Endothelial cell of coronary artery (primary cell): ENCODE measurements around the gene ESR2. TPM values are rescaled to one million over a fixed set of nuclear protein-coding genes. Genes with fewer than 3 reads are reported as not detected.

Source experiments
- total RNA-seq: library from RNA; depleted of rRNA; stranded (reverse); fragments of >200 nt; gene quantifications from 2 replicates; pipeline ENCODE4 v1.2.3, GENCODE V29; 2014

ESR2 gene
- 0.18 and 0.47 TPM in 2 replicates for total RNA-seq

DNA sequence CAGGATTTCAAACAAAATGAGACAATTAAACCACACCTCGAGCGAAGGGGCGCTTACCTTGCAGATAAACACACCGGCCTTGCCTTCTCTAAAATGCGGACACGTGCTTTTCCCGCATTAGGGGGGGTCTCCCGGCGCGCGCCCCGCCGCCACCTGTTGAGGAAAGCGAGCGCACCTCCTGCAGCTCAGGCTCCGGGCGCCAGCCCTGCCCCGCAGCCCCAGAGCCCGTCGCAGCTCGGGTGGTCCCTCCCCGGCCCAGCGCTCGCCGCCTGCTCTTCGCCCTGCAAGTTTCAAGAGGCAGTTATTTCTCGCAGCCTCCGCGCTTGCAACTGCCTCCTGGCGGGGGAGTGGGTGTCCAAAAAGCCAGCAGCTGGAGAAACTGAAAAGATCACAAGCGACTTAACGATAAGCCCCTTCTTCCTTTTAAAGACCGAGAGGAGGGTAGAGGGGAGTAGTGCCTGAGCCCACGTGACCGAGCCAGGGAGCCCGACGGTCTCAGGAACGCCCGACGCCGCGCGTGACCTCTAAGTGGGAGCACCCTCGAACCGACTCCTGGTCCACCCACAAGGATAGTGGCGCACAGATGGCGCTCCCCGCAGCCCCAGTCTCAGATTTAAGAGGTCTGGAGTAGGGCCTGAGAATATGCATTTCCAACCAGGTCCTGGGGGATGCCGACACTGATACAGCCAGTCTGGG is at the start of gene ESR2:
Gene ESR2 (minus strand): TSS at position 396 of the 696 bp plus-strand sequence. CDS start 11,386 bp downstream, outside the sequence.

Other genes with a start within 250 kb of the ESR2 start
- gene MTHFD1, start 94.0 kb upstream of the ESR2 start, total RNA-seq = 46.1 and 58.2 TPM in 2 replicates
- gene AKAP5, start 171.1 kb upstream of the ESR2 start, total RNA-seq = 0.28 and 0.36 TPM in 2 replicates
- gene ZBTB25, start 209.5 kb upstream of the ESR2 start, total RNA-seq = 2.3 and 5.5 TPM in 2 replicates
- gene ZBTB1, start 210.4 kb upstream of the ESR2 start, total RNA-seq = 37.9 and 43.4 TPM in 2 replicates
- 2.7 and 7.9 TPM in 2 replicates for gene HSPA2, start 246.4 kb upstream of the ESR2 start, total RNA-seq